NAMALWA (cell line): ENCODE results near the gene C6orf118.

ENCODE experiments used
- DNase-seq: peaks from one replicate; pipeline ENCODE4 v3.0.0-alpha.2; 2015; ENCODE audit warnings: low spot score

The C6orf118 gene

DNA sequence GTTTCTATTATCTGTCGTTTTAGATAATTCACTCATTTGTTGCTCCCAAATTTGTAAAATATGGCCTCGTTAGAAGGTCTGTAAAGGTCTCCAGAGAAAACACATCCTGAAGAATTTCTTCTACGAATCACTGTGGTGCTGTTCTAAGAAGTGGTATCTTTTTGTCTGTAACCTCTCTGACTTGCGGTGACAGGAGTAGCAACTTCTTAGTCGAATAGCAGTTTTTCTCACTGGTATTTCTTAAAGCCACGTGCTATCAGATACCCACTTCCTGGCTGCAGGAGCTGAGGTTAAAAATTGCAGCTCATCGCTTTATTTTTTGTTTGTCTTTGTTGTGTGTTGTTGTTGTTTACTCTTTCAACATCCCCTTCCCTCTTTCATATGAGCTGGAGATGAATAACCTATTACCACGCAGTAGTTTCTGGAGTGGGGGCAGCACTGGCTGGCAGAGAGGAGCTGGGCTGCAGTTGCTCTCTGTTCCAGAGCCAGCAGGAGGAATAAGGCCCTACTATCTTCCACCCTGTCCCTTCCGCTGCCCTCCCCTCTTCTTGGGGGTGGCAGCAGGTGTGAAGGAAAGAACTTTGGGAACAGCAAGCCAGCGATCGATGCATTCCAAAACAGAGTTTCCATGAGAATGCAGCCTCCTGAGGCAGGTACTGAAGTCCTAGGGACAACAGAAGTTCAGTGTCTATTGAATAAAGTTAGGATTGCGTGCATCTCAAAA lies 64.7 kb downstream of the C6orf118 start:
- DNase-seq: no peak

GRCh38 chr6:165243801-165244200 lies 65.6 kb downstream of the C6orf118 start:
- no peak for DNase-seq

DNA sequence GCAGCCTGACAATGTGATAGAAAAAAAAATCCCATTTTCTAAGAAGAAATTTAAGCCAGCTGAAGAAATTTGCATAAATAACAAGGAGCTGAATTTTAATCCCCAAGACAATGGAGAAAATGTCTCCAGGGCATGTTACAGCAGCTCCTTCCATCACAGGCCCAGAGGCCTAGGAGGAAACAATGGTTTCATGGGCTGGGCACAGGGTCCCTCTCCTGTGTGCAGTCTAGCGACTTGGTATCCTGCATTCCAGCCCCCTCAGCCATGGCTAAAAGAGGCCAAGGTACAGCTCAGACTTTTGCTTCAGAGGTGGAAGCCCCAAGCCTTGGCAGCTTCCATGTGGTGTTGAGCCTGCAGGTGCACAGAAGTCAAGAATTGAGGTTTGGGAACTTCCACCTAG lies 73.1 kb downstream of the C6orf118 start:
- no peak for DNase-seq

DNA sequence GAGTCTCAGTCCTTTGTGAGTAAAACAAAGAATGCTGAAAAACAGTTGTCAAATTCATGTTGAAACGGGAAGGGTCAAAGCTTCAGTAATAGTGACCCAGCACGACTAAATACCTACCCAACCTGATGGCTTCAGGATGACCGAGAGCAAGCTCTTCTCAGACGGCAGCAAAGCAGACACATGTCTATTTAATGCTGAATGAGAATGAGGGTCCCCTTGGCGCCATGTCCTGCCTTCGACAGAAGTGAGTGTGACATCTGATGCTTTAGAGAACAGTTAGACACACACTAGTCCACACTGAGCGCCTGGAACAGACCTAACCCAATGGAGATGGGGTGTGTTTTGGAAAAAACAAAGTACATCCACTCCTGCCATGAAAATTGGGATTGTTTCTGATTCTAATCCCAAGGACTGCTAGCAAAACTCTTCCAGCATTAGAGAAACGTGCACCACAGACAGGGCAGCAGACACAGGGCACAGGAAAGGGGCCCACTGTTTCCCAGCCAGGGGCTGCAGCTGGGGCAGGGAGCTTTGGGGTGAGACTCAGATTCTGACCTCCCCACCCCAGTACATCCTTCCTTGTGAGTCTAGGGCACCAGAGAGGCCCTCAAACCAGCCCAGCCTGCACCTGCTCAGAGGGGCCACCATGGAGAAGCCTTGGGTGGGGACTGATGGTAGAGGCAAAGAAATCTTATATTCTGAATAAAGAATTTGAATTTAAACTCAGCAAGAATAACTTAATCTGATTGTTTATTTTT lies 76.5 kb downstream of the C6orf118 start:
- DNase-seq: no peak

GRCh38 chr6:165231581-165232561 lies 77.5 kb downstream of the C6orf118 start:
- DNase-seq: peak; percentile 39

DNA sequence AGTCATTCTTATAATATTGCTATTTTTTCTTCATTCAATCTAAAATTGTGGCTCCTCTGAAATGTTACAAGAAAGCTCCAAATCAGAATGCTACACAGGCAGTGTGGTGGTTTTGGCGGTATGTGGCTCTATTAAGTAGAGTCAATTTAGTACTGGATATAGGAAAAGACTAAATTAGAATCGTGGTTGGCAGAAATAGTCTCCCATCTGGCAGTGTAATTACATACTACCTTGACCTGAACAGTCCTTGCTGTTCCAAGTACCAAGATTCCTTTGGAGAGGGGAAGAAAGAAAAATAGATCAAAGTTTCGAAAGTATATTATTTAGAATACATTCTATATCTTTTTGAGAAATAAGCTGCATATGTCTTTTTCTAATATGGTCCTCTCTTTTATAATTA lies 78.2 kb downstream of the C6orf118 start:
- no peak for DNase-seq
